GM18507 (cell line): ENCODE measurements around the gene NUDT4B.
"Not testable (repeated sequence)": the region's sequence is repeated elsewhere in the genome, so short reads cannot be mapped to it uniquely, and the experiment has no call there.

Experiments
- DNase-seq: peaks from one replicate; pipeline ENCODE4 v3.0.0; 2011; ENCODE audit warnings: low read depth; ENCODE audit not compliant: insufficient read length; ENCODE audit errors: extremely low spot score
- FAIRE-seq: peaks from 2 replicates; lab custom pipeline; 2011; peaks lifted over from hg19 to GRCh38; lab: Jason Lieb, UNC

The NUDT4B gene

DNA sequence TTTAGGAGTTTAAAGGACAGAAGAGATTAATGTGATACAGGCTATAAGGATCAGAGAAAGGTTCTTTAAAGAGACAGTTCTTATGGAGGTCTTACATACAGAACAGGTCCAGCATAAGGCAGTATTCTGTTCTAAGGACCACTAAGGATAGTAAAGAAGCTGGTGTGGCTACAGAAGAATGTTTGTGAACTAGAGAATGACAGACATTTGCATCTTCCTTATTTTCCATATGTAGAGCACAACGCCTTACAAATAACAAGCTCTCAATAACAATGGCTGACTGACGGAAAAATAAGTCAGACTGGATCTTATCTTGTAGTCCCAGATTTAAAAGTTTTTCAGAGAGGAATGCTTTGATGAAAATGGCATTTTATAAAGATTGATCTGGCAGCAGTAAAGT is 26.7 kb downstream of the NUDT4B start:
- not testable (repeated sequence) for FAIRE-seq, DNase-seq

- DNase-seq, FAIRE-seq: not testable (repeated sequence)
These were observed 29.1 kb downstream of the NUDT4B start for GRCh38 chr1:148777649-148778048.

DNA sequence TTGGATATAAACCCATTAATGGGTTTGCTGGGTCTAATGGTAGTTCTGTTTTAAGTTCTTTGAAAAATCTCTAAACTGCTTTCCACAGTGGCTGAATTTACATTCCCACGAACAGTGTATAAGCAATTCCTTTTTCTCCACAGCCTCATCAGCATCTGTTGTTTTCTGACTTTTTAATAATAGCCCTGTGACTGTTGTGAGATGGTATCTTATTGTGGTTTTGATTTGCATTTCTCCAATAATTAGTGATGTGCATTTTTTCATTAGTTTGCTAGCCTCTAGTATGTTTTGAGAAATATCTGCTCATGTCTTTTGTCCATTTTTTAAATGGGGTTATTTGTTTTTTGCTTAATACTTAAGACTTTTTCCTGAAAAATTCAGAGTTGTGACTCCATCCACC is 31.8 kb downstream of the NUDT4B start:
- FAIRE-seq, DNase-seq: not testable (repeated sequence)

- FAIRE-seq, DNase-seq: not testable (repeated sequence)
These were observed 43.0 kb downstream of the NUDT4B start for GRCh38 chr1:148791543-148792099.

DNA sequence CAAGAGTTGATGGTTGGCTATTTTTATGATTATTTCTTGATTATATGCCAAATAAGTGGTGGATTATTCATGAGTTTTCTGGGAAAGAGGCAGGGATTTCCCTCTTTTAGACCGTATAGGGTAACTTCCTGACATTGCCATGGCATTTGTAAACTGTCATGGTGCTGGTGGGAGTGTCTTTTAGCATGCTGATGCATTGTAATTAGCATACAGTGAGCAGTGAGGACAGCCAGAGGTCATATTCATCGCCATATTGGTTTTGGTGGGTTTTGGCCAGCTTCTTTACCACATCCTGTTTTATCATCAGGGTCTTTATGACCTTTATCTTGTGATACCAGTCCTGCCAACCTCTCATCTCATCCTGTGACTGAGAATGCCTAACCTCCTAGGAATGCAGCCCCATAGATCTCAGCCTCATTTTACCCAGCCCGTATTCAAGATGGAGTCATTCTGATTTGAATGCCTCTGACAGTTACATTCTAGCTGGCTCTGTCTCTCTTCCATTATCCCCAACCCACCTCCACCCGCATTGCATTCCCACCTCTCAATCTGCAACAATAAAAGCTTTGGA is 45.3 kb downstream of the NUDT4B start:
- not testable (repeated sequence) for DNase-seq, FAIRE-seq
